Measurements from ENCODE around the gene DTL. TPM values are rescaled to one million over a fixed set of nuclear protein-coding genes. Genes with fewer than 3 reads are reported as not detected.
A peak's percentile ranks its signal among the peaks of the same experiment; 100 is the strongest.

DTL gene
- total RNA-seq, 1 donor from 2014 or later: 11.6 TPM

GRCh38 chr1:212141404-212141803 lies 105.9 kb downstream of the DTL start:
- no peak for DNase-seq (ENCODE audit: low spot score)
- Mint-ChIP-seq H3K9me3 (ENCODE audit: unreplicated experiment) (no peaks in the 10 kb centered on the region), H3K27me3 (ENCODE audit: unreplicated experiment) (no peaks in the 10 kb centered on the region), H3K36me3 (ENCODE audit: low read depth, unreplicated experiment) (no peaks in the 10 kb centered on the region), H3K4me3 (ENCODE audit: unreplicated experiment) (no peak overlapping the region), H3K27ac (ENCODE audit: unreplicated experiment) (no peak overlapping the region), H3K4me1 (ENCODE audit: unreplicated experiment) (no peaks in the 10 kb centered on the region)
- TF ChIP-seq, protein P1, sequence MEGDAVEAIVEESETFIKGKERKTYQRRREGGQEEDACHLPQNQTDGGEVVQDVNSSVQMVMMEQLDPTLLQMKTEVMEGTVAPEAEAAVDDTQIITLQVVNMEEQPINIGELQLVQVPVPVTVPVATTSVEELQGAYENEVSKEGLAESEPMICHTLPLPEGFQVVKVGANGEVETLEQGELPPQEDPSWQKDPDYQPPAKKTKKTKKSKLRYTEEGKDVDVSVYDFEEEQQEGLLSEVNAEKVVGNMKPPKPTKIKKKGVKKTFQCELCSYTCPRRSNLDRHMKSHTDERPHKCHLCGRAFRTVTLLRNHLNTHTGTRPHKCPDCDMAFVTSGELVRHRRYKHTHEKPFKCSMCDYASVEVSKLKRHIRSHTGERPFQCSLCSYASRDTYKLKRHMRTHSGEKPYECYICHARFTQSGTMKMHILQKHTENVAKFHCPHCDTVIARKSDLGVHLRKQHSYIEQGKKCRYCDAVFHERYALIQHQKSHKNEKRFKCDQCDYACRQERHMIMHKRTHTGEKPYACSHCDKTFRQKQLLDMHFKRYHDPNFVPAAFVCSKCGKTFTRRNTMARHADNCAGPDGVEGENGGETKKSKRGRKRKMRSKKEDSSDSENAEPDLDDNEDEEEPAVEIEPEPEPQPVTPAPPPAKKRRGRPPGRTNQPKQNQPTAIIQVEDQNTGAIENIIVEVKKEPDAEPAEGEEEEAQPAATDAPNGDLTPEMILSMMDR (IDR thresholded peaks at IDR 0.05; ENCODE audit: unreplicated experiment): no peak

DNA sequence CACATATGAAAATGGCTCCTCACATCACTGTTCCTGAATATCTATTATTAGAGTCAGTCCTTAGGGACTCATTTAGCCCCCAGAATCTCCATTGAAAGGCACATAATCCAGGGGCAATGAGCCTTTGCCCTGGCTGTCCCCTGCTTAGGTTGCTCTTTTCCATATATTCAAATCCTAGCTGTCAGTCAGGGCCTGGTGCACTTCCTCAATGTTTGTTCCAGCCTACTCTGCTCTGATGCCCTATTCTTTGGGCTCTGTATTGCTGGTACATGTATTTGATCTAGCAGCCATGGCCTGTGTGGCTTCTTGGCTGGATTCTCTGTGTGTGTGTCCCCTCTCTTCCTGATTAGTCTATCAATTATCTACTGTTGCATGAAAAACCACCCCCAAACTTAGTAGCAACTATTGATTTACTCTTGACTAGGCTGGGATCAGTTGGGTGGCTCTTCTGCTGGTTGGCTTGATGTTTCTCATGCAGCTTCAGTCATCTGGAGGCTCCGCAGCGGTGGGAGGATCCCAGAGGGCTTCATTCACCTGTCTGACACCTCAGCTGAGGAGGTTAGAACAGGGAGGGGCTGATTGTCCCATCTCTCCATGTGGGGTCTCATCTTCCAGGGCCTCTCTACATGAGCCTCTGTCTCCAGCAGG lies 107.5 kb downstream of the DTL start:
- no peak overlapping the region for H3K4me3 Mint-ChIP-seq (ENCODE audit: unreplicated experiment)
- H3K27ac Mint-ChIP-seq (ENCODE audit: unreplicated experiment): no peak overlapping the region
- peaks cover 11% of the 10 kb centered on the region for H3K4me1 Mint-ChIP-seq (ENCODE audit: unreplicated experiment)
- no peaks in the 10 kb centered on the region for H3K9me3 Mint-ChIP-seq (ENCODE audit: unreplicated experiment)
- TF ChIP-seq, protein P1 (IDR thresholded peaks at IDR 0.05; ENCODE audit: unreplicated experiment): no peak
- H3K36me3 Mint-ChIP-seq (ENCODE audit: low read depth, unreplicated experiment): no peaks in the 10 kb centered on the region
- no peak for DNase-seq (ENCODE audit: low spot score)
- H3K27me3 Mint-ChIP-seq (ENCODE audit: unreplicated experiment): no peaks in the 10 kb centered on the region

DNA sequence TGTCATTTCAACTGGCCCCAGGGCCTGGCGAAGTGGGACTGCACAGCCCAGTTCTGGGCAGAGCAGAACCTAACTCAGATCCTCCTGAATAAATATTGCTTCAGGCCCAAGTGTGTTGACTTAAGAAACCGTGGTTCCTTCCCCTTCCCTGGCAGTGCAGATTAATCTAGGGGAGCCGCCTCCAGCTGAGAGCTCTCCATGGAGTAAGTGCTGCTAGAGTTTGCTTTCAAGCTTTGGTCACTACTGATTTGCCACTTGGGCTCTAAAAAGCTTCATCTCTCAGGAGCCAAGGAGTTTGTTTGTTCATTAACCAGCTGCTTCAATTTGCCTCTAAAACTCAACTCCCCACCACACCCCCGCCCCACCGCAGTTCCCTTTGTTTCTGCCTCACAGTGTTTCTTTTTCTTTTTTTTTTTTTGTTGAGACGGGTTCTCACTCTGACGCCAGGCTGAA lies 112.1 kb downstream of the DTL start:
- Mint-ChIP-seq H3K9me3 (ENCODE audit: unreplicated experiment) (no peaks in the 10 kb centered on the region), H3K4me3 (ENCODE audit: unreplicated experiment) (no peak overlapping the region), H3K4me1 (ENCODE audit: unreplicated experiment) (peaks cover 17% of the 10 kb centered on the region), H3K36me3 (ENCODE audit: low read depth, unreplicated experiment) (peaks cover under 1% of the 10 kb centered on the region), H3K27ac (ENCODE audit: unreplicated experiment) (no peak overlapping the region), H3K27me3 (ENCODE audit: unreplicated experiment) (no peaks in the 10 kb centered on the region)
- DNase-seq (ENCODE audit: low spot score): no peak
- TF ChIP-seq, protein P1 (IDR thresholded peaks at IDR 0.05; ENCODE audit: unreplicated experiment): no peak

GRCh38 chr1:212149566-212149965 lies 114.0 kb downstream of the DTL start:
- Mint-ChIP-seq H3K9me3 (ENCODE audit: unreplicated experiment) (no peaks in the 10 kb centered on the region), H3K27ac (ENCODE audit: unreplicated experiment) (no peak overlapping the region), H3K27me3 (ENCODE audit: unreplicated experiment) (no peaks in the 10 kb centered on the region), H3K4me3 (ENCODE audit: unreplicated experiment) (no peak overlapping the region), H3K4me1 (ENCODE audit: unreplicated experiment) (peaks cover 26% of the 10 kb centered on the region), H3K36me3 (ENCODE audit: low read depth, unreplicated experiment) (peaks cover 3% of the 10 kb centered on the region)
- DNase-seq (ENCODE audit: low spot score): no peak
- TF ChIP-seq, protein P1 (IDR thresholded peaks at IDR 0.05; ENCODE audit: unreplicated experiment): no peak

GRCh38 chr1:212152308-212152693 lies 116.8 kb downstream of the DTL start:
- DNase-seq (ENCODE audit: low spot score): no peak
- Mint-ChIP-seq H3K36me3 (ENCODE audit: low read depth, unreplicated experiment) (peaks cover 3% of the 10 kb centered on the region), H3K27ac (ENCODE audit: unreplicated experiment) (peak overlapping the region; percentile 82), H3K9me3 (ENCODE audit: unreplicated experiment) (no peaks in the 10 kb centered on the region), H3K27me3 (ENCODE audit: unreplicated experiment) (no peaks in the 10 kb centered on the region), H3K4me3 (ENCODE audit: unreplicated experiment) (no peak overlapping the region), H3K4me1 (ENCODE audit: unreplicated experiment) (peaks cover 20% of the 10 kb centered on the region)
- TF ChIP-seq, protein P1 (IDR thresholded peaks at IDR 0.05; ENCODE audit: unreplicated experiment): no peak
